HCT116 (cell line): ENCODE data around the gene FKBP9.

Experiments
- JUND ChIP-seq: IDR thresholded peaks from 2 replicates; pipeline ENCODE4 v1.6.1; 2012
- POLR2A ChIP-seq: IDR thresholded peaks from 2 replicates; pipeline ENCODE4 v1.7.0; 2011; ENCODE audit warnings: borderline replicate concordance; ENCODE audit not compliant: insufficient read depth, insufficient read length; ENCODE audit errors: extremely low read depth
- POLR2AphosphoS5 ChIP-seq: IDR thresholded peaks from 2 replicates; pipeline ENCODE4 v1.6.1; 2011; ENCODE audit warnings: mild to moderate bottlenecking, low read depth, low read length, moderate library complexity
- RAD21 ChIP-seq: IDR thresholded peaks from 2 replicates; pipeline ENCODE4 v1.6.1; 2012; ENCODE audit warnings: low read depth, mild to moderate bottlenecking
- TF ChIP-seq, protein P1 (sequence below), 3 experiments: fragments of 200-600 bp in 1 of 3; sonication (generic) in 1 of 3; IDR thresholded peaks in 2 of 3; conservative IDR thresholded peaks in 1 of 3; 2 replicates each; pipeline ENCODE4 v1.5.1; 2012 to 2017; ENCODE audit warnings: low read depth in 2 of 3, low read length in 2 of 3, antibody characterized with exemption in 1 of 3, borderline replicate concordance in 1 of 3, control low read depth in 1 of 3, mild to moderate bottlenecking in 1 of 3, mixed read lengths in 1 of 3, mixed run types in 1 of 3, moderate library complexity in 1 of 3; ENCODE audit not compliant: insufficient read depth in 1 of 3

- TF ChIP-seq, protein P1, sequence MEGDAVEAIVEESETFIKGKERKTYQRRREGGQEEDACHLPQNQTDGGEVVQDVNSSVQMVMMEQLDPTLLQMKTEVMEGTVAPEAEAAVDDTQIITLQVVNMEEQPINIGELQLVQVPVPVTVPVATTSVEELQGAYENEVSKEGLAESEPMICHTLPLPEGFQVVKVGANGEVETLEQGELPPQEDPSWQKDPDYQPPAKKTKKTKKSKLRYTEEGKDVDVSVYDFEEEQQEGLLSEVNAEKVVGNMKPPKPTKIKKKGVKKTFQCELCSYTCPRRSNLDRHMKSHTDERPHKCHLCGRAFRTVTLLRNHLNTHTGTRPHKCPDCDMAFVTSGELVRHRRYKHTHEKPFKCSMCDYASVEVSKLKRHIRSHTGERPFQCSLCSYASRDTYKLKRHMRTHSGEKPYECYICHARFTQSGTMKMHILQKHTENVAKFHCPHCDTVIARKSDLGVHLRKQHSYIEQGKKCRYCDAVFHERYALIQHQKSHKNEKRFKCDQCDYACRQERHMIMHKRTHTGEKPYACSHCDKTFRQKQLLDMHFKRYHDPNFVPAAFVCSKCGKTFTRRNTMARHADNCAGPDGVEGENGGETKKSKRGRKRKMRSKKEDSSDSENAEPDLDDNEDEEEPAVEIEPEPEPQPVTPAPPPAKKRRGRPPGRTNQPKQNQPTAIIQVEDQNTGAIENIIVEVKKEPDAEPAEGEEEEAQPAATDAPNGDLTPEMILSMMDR (IDR thresholded peaks at IDR 0.05 in 2 of 3, conservative IDR thresholded peaks at IDR 0.05 in 1 of 3; ENCODE audit: borderline replicate concordance in 1 of 3, insufficient read depth in 1 of 3, low read depth in 2 of 3, low read length in 2 of 3) = no peak
- TF ChIP-seq JUND = no peak
- no peak for TF ChIP-seq POLR2A
- TF ChIP-seq POLR2AphosphoS5 = no peak
- TF ChIP-seq RAD21 = no peak
These were observed 9.0 kb upstream of the FKBP9 start for GRCh38 chr7:32948202-32948601.
